Measurements from ENCODE around the gene GNA14.
A peak's percentile ranks its signal among the peaks of the same experiment; 100 is the strongest.
"Not testable (repeated sequence)": the region's sequence is repeated elsewhere in the genome, so short reads cannot be mapped to it uniquely, and the experiment has no call there.

GNA14 gene

GRCh38 chr9:77648234-77649108, at the start of gene GNA14:
GNA14 (minus strand) TSS chr9:77648322; CDS start chr9:77647793, 529 bp downstream.
- H3K27ac ChIP-seq: peak within 1 kb of the TSS; percentile 66
- TF ChIP-seq, protein P1, sequence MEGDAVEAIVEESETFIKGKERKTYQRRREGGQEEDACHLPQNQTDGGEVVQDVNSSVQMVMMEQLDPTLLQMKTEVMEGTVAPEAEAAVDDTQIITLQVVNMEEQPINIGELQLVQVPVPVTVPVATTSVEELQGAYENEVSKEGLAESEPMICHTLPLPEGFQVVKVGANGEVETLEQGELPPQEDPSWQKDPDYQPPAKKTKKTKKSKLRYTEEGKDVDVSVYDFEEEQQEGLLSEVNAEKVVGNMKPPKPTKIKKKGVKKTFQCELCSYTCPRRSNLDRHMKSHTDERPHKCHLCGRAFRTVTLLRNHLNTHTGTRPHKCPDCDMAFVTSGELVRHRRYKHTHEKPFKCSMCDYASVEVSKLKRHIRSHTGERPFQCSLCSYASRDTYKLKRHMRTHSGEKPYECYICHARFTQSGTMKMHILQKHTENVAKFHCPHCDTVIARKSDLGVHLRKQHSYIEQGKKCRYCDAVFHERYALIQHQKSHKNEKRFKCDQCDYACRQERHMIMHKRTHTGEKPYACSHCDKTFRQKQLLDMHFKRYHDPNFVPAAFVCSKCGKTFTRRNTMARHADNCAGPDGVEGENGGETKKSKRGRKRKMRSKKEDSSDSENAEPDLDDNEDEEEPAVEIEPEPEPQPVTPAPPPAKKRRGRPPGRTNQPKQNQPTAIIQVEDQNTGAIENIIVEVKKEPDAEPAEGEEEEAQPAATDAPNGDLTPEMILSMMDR (IDR thresholded peaks at IDR 0.05): no peak
- TF ChIP-seq ZFX (IDR thresholded peaks at IDR 0.05; ENCODE audit: borderline replicate concordance): no peak

DNA sequence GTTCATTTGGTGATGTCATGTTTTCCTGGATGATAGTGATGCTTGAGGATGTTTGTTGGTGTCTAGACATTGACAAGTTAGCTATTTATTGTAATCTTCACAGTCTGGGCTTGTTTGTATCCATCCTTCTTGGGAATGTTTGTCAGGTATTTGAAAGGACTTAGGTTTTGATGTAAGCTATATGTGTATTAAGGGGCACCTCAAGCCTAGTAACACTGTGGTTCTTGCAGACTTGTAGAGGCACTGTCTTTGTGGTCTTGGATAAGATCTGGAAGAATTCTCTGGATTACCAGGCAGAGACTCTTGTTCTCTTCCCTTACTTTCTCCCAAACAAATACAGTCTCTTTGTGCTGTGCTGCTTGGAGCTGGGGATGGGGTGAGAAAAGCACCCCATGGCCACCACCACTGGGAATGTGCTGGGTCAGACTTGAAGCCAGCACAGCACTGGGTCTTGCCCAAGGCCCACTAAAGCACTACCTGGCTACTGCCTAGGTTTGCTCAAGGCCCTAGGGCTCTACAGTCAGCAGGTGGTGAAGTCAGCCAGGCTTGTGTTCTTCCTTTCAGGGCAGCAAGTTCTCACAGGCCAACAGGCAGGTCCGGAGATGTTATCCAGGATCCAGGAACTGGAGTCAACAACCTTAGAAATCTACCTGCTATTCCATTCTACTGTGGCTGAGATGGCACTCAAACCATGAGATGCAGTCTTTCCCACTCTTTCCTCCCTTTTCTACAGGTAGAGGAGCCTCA, 49.3 kb upstream of the GNA14 start:
- no peak overlapping the region for H3K27ac ChIP-seq
- TF ChIP-seq, protein P1 (IDR thresholded peaks at IDR 0.05): no peak
- TF ChIP-seq ZFX (IDR thresholded peaks at IDR 0.05; ENCODE audit: borderline replicate concordance): no peak

DNA sequence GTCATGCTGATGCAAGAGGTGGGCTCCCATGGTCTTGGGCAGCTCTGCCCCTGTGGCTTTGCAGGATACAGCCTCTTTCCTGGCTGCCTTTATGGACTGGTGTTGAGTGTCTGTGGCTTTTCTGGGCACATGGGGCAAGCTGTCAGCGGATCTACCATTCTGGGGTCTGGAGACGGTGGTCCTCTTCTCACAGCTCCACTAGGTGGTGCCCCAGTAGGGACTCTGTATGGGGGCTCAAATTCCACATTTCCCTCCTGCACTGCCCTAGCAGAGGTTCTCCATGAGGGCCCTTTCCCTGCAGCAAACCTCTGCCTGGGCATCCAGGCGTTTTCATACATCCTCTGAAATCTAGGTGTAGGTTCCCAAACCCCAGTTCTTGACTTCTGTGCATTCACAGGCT, 42.6 kb upstream of the GNA14 start:
- not testable (repeated sequence) for H3K27ac ChIP-seq

GRCh38 chr9:77690119-77690518, 42.0 kb upstream of the GNA14 start:
- not testable (repeated sequence) for H3K27ac ChIP-seq

DNA sequence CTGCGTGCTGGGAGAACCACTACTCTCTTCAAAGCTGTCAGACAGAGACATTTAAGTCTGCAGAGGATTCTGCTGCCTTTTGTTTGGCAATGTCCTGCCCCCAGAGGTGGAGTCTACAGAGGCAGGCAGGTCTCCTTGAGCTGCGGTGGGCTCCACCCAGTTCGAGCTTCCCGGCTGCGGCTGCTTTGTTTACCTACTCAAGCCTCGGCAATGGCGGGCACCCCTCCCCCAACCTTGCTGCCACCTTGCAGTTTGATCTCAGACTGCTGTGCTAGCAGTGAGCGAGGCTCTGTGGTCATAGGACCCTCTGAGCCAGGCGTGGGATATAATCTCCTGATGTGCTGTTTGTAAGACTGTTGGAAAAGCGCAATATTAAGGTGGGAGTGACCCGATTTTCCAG, 39.6 kb upstream of the GNA14 start:
- not testable (repeated sequence) for H3K27ac ChIP-seq

- TF ChIP-seq, protein P1 (IDR thresholded peaks at IDR 0.05): no peak
- TF ChIP-seq ZFX (IDR thresholded peaks at IDR 0.05; ENCODE audit: borderline replicate concordance): no peak
- no peak overlapping the region for H3K27ac ChIP-seq
Observed at GRCh38 chr9:77680581-77680980, 32.5 kb upstream of the GNA14 start.

GRCh38 chr9:77679661-77680368, 31.7 kb upstream of the GNA14 start:
- H3K27ac ChIP-seq: no peak overlapping the region
- TF ChIP-seq ZFX (IDR thresholded peaks at IDR 0.05; ENCODE audit: borderline replicate concordance): no peak
- TF ChIP-seq, protein P1 (IDR thresholded peaks at IDR 0.05): no peak

DNA sequence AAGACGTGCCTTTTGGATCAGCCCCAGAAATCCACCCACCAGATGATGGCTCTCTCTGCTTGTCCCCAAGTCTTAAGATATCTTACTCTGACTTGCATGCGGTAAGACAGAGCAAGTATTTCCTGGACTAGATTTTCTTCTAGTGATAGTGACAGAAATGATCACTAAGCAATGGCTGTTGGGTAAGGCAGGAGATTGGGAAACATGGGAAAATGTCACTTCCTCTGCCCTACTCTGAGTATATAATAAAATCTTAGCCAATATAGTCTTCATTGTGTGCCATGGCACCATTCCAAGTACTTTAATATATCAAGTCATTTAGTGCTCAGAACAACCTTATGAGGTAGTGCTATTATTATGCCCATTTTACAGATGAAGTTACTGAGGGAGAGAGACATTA, 31.0 kb upstream of the GNA14 start:
- TF ChIP-seq, protein P1 (IDR thresholded peaks at IDR 0.05): no peak
- TF ChIP-seq ZFX (IDR thresholded peaks at IDR 0.05; ENCODE audit: borderline replicate concordance): no peak
- no peak overlapping the region for H3K27ac ChIP-seq
